H1 (cell line): ENCODE data around the gene ALG2. TPM values are rescaled to one million over a fixed set of nuclear protein-coding genes. Genes with fewer than 3 reads are reported as not detected.

ENCODE experiments used
- CTCF ChIA-PET: fragments of 300-600 bp; sonication (Branson Sonifier 250); formaldehyde crosslinking; loops from one replicate; lab custom pipeline; 2021; ENCODE audit not compliant: partially characterized antibody; lab: Charles Lee
- POLR2A ChIA-PET: fragments of 300-600 bp; sonication (Branson Sonifier 250); formaldehyde crosslinking; loops from one replicate; lab custom pipeline; 2021; ENCODE audit warnings: inconsistent platforms; ENCODE audit not compliant: partially characterized antibody; lab: Charles Lee
- DNase-seq, 2 experiments: peaks; one replicate each; pipeline versions ENCODE4 v3.0.0 to v3.0.0-alpha.2; 2010 to 2022; ENCODE audit warnings: low spot score in 2 of 2, low read depth in 1 of 2, mixed read lengths in 1 of 2
- FAIRE-seq: peaks from 2 replicates; lab custom pipeline; 2011; peaks lifted over from hg19 to GRCh38; lab: Jason Lieb, UNC
- H2AFZ ChIP-seq: 2 replicates; pipeline ENCODE4 v1.8.1; 2012; ENCODE audit warnings: low read length, inconsistent platforms
- H2AK5ac ChIP-seq: 2 replicates; pipeline ENCODE4 v1.6.1; 2013; ENCODE audit warnings: low read depth, low read length
- H2BK120ac ChIP-seq: replicated peaks from 2 replicates; pipeline ENCODE3; 2013; ENCODE audit warnings: low read depth, low read length, inconsistent platforms
- H2BK12ac ChIP-seq: 2 replicates; pipeline ENCODE4 v1.6.1; 2013; ENCODE audit warnings: low read depth, low read length
- H2BK15ac ChIP-seq: 2 replicates; pipeline ENCODE4 v1.6.1; 2013; ENCODE audit warnings: low read length
- H2BK20ac ChIP-seq: 2 replicates; pipeline ENCODE4 v1.6.1; 2013; ENCODE audit warnings: low read length
- H2BK5ac ChIP-seq: 2 replicates; pipeline ENCODE4 v1.6.1; 2013; ENCODE audit warnings: low read depth, low read length
- H3K14ac ChIP-seq: 2 replicates; pipeline ENCODE4 v1.6.1; 2013; ENCODE audit warnings: inconsistent platforms; ENCODE audit not compliant: insufficient read length
- H3K18ac ChIP-seq: 2 replicates; pipeline ENCODE4 v1.6.1; 2013; ENCODE audit warnings: low read length; ENCODE audit errors: extremely low read depth
- H3K23ac ChIP-seq: 2 replicates; pipeline ENCODE4 v1.6.1; 2013; ENCODE audit warnings: inconsistent platforms; ENCODE audit not compliant: insufficient read length
- H3K23me2 ChIP-seq: 2 replicates; pipeline ENCODE4 v1.6.1; 2013; ENCODE audit warnings: low read depth, low read length
- H3K27ac ChIP-seq: 2 replicates; pipeline ENCODE4 v1.6.1; 2011; ENCODE audit warnings: low read depth, low read length, inconsistent platforms
- H3K27me3 ChIP-seq, 4 experiments: replicated peaks in 1 of 4; 1 replicate in 1 of 4; 2 replicates in 3 of 4; pipeline versions ENCODE4 v1.6.1 to v1.8.1; 2011 to 2013; ENCODE audit warnings: low read length in 3 of 4, mild to moderate bottlenecking in 3 of 4, inconsistent platforms in 2 of 4, mixed read lengths in 2 of 4, moderate library complexity in 1 of 4; ENCODE audit not compliant: control insufficient read depth in 3 of 4, insufficient read depth in 3 of 4; ENCODE audit errors: extremely low read depth in 1 of 4
- H3K36me3 ChIP-seq, 4 experiments: 2 replicates each; pipeline versions ENCODE4 v1.6.1 to v1.8.1; 2011 to 2013; ENCODE audit warnings: mild to moderate bottlenecking in 4 of 4, low read length in 3 of 4, moderate library complexity in 2 of 4, control low read depth in 1 of 4, inconsistent platforms in 1 of 4; ENCODE audit not compliant: insufficient read depth in 4 of 4, control insufficient read depth in 2 of 4
- H3K4ac ChIP-seq: replicated peaks from 2 replicates; pipeline ENCODE3; 2013; ENCODE audit warnings: low read length, low read depth, mixed read lengths, inconsistent platforms; ENCODE audit not compliant: insufficient read length
- H3K4me1 ChIP-seq, 4 experiments: replicated peaks in 1 of 4; 1 replicate in 1 of 4; 2 replicates in 3 of 4; pipeline versions ENCODE4 v1.6.1 to v1.8.1; 2011 to 2013; ENCODE audit warnings: low read length in 3 of 4, inconsistent platforms in 2 of 4, mixed read lengths in 1 of 4; ENCODE audit not compliant: insufficient read depth in 4 of 4, control insufficient read depth in 3 of 4
- H3K4me2 ChIP-seq, 2 experiments: 2 replicates each; pipeline versions ENCODE4 v1.6.1 to v1.8.1; 2011 to 2013; ENCODE audit warnings: low read depth in 2 of 2, low read length in 2 of 2, control low read depth in 1 of 2, inconsistent platforms in 1 of 2, mild to moderate bottlenecking in 1 of 2; ENCODE audit not compliant: insufficient read depth in 1 of 2
- H3K4me3 ChIP-seq, 4 experiments: fragments of 200-600, 300-600 bp in 1 of 4; sonication (generic), shearing (Covaris generic), sonication (Bioruptor Twin) in 1 of 4; 2 replicates each; pipeline versions ENCODE4 v1.5.1 to v1.8.1; 2011 to 2016; ENCODE audit warnings: low read length in 4 of 4, low read depth in 3 of 4, control low read depth in 2 of 4, inconsistent platforms in 2 of 4, mild to moderate bottlenecking in 2 of 4, mixed read lengths in 1 of 4, moderate library complexity in 1 of 4; ENCODE audit not compliant: insufficient read depth in 2 of 4; ENCODE audit errors: extremely low read depth in 1 of 4
- H3K56ac ChIP-seq: replicated peaks from 2 replicates; pipeline ENCODE3; 2013; ENCODE audit warnings: low read depth, mild to moderate bottlenecking, mixed read lengths, low read length, inconsistent platforms; ENCODE audit not compliant: insufficient read length
- H3K79me1 ChIP-seq: 2 replicates; pipeline ENCODE4 v1.6.1; 2013; ENCODE audit warnings: low read depth, low read length, control low read depth
- H3K79me2 ChIP-seq, 2 experiments: 2 replicates each; pipeline versions ENCODE4 v1.6.1 to v1.8.1; 2012 to 2013; ENCODE audit warnings: low read length in 2 of 2, mild to moderate bottlenecking in 2 of 2, inconsistent platforms in 1 of 2; ENCODE audit not compliant: insufficient read depth in 2 of 2, control insufficient read depth in 1 of 2
- H3K9ac ChIP-seq, 4 experiments: replicated peaks in 1 of 4; 1 replicate in 1 of 4; 2 replicates in 3 of 4; pipeline versions ENCODE4 v1.6.1 to v1.8.1; 2011 to 2013; ENCODE audit warnings: low read depth in 3 of 4, low read length in 3 of 4, control low read depth in 2 of 4, mild to moderate bottlenecking in 2 of 4, moderate library complexity in 2 of 4, inconsistent platforms in 1 of 4; ENCODE audit errors: extremely low read depth in 1 of 4
- H3K9me3 ChIP-seq, 2 experiments: 2 replicates each; pipeline versions ENCODE4 v1.6.1 to v1.8.1; 2012 to 2013; ENCODE audit warnings: mild to moderate bottlenecking in 2 of 2, moderate library complexity in 2 of 2, control low read depth in 1 of 2, inconsistent platforms in 1 of 2, low read depth in 1 of 2, low read length in 1 of 2, mixed read lengths in 1 of 2; ENCODE audit not compliant: insufficient read depth in 2 of 2
- H4K20me1 ChIP-seq, 2 experiments: replicated peaks in 1 of 2; 2 replicates each; pipeline versions ENCODE3 to v1.8.1; 2011 to 2013; ENCODE audit warnings: inconsistent platforms in 2 of 2, low read length in 2 of 2, mild to moderate bottlenecking in 1 of 2; ENCODE audit not compliant: insufficient read depth in 2 of 2, control insufficient read depth in 1 of 2
- H4K5ac ChIP-seq: 2 replicates; pipeline ENCODE4 v1.6.1; 2013; ENCODE audit warnings: low read length, low read depth, mixed read lengths, inconsistent platforms; ENCODE audit not compliant: insufficient read length
- H4K8ac ChIP-seq: 2 replicates; pipeline ENCODE4 v1.8.0; 2013; ENCODE audit warnings: mild to moderate bottlenecking, moderate library complexity, low read length, inconsistent platforms; ENCODE audit not compliant: insufficient read depth; ENCODE audit errors: extremely low read depth
- H4K91ac ChIP-seq: replicated peaks from 2 replicates; pipeline ENCODE3; 2013; ENCODE audit warnings: low read length, mixed read lengths, inconsistent platforms; ENCODE audit not compliant: insufficient read length
- CHD1 ChIP-seq: IDR thresholded peaks from 2 replicates; pipeline ENCODE4 v1.6.1; 2012; ENCODE audit warnings: low read depth, low read length, improper control_type of control experiment
- PHF8 ChIP-seq: fragments of 200-600 bp; sonication (generic); conservative IDR thresholded peaks from 2 replicates; pipeline ENCODE4 v1.7.1; 2012; ENCODE audit warnings: low read depth, mild to moderate bottlenecking, inconsistent platforms, low read length, moderate library complexity
- SP1 ChIP-seq: IDR thresholded peaks from 2 replicates; pipeline ENCODE4 v1.6.1; 2011; ENCODE audit warnings: low read depth, low read length
- WGBS, 2 experiments: shearing (Covaris generic) in 1 of 2; methylation state at CpG; one replicate each; pipeline versions ENCODE4 v1.1.6 to v1.1.7; 2013 to 2015; ENCODE audit warnings: low lambda C conversion rate in 2 of 2, mixed read lengths in 2 of 2, inconsistent platforms in 1 of 2, low coverage in 1 of 2, missing lambda C conversion rate in 1 of 2; ENCODE audit not compliant: insufficient replicate concordance in 2 of 2, insufficient coverage in 1 of 2, insufficient read length in 1 of 2; ENCODE audit errors: extremely low coverage in 1 of 2, missing lambda C conversion rate in 1 of 2; 5-methylcytosine and 5-hydroxymethylcytosine counted together
- polyA plus RNA-seq, 7 experiments: library from polyadenylated mRNA; depleted of rRNA in 3 of 7; stranded (reverse) in 5 of 7; unstranded in 2 of 7; fragments of >200 nt in 5 of 7; fragments of 200-250 nt in 2 of 7; gene quantifications; 1 replicate in 5 of 7; 2 replicates in 1 of 7; 4 replicates in 1 of 7; pipeline versions ENCODE4 v1.2.1 to v1.2.3, GENCODE V29; 2011 to 2013; ENCODE audit warnings: missing spikeins in 2 of 7, mixed read lengths in 2 of 7
- total RNA-seq: library from RNA; stranded (reverse); fragmentation: NEBNext Ultra II Directional; extraction: Animal tissue kit (Norgen Biotek cat#: 25700); gene quantifications from 2 replicates; pipeline ENCODE4 v1.2.1, GENCODE V29; 2021

The ALG2 gene
- total and polyA plus RNA-seq, 2 of the 8 experiments (the other 6 are each of a cell fraction or from before 2014, with no cell fraction given): 27.1 to 30.7 TPM

- no peaks in the 10 kb centered on the region for H3K23me2 ChIP-seq
- H3K79me1 ChIP-seq: no peaks in the 10 kb centered on the region; the same call in 1 of the 2 replicates
- H3K56ac ChIP-seq: no peak overlapping the region
- H3K27ac ChIP-seq: no peak overlapping the region
- WGBS, 2 experiments: 86% methylated on average over 6 of the region's 6 CpGs; no CpG with 5 or more reads in 1 of the 2 experiments
- H3K9me3 ChIP-seq: no peaks in the 10 kb centered on the region
- H3K4me1 ChIP-seq: no peaks in the 10 kb centered on the region
- no peak overlapping the region for H2BK12ac ChIP-seq
- H4K20me1 ChIP-seq: no peaks in the 10 kb centered on the region
- no peak overlapping the region for H2BK120ac ChIP-seq
- no peak overlapping the region for H3K18ac ChIP-seq
- H4K91ac ChIP-seq: no peak overlapping the region
- H2BK20ac ChIP-seq: no peak overlapping the region
- no peak overlapping the region for H4K8ac ChIP-seq
- CTCF ChIA-PET: interaction anchor here (0.7 to 3.1 kb wide), 7 partner anchors 8 to 99 kb away, joined by 3 to 42 read pairs (median 3); no protein-coding TSS in a partner anchor
- no peak overlapping the region for H2BK5ac ChIP-seq
- DNase-seq (no peak), FAIRE-seq (no peak)
- H3K14ac ChIP-seq: no peak overlapping the region
- POLR2A ChIA-PET: no interaction called here
- no peak overlapping the region for H3K4me3 ChIP-seq
- H2AK5ac ChIP-seq: no peak overlapping the region
- no peak overlapping the region for H2BK15ac ChIP-seq
- no peak overlapping the region for H3K4ac ChIP-seq
- H3K36me3 ChIP-seq: no peaks in the 10 kb centered on the region
- no peaks in the 10 kb centered on the region for H3K79me2 ChIP-seq
- no peak overlapping the region for H3K23ac ChIP-seq
- no peak overlapping the region for H2AFZ ChIP-seq
- no peaks in the 10 kb centered on the region for H3K27me3 ChIP-seq
- no peak overlapping the region for H3K9ac ChIP-seq
- H3K4me2 ChIP-seq: no peak overlapping the region
- H4K5ac ChIP-seq: no peak overlapping the region
- TF ChIP-seq PHF8 (no peak), SP1 (no peak), CHD1 (no peak)
Measured at GRCh38 chr9:99239341-99240060, 17.8 kb upstream of the ALG2 start.
